GM15510 (cell line): ENCODE measurements around the gene HS3ST3A1.

Experiments
- POLR2A ChIP-seq: IDR thresholded peaks from 3 replicates; pipeline ENCODE4 v1.6.1; 2011; ENCODE audit warnings: borderline replicate concordance; ENCODE audit not compliant: insufficient read length; ENCODE audit errors: extremely low read depth

Gene HS3ST3A1

DNA sequence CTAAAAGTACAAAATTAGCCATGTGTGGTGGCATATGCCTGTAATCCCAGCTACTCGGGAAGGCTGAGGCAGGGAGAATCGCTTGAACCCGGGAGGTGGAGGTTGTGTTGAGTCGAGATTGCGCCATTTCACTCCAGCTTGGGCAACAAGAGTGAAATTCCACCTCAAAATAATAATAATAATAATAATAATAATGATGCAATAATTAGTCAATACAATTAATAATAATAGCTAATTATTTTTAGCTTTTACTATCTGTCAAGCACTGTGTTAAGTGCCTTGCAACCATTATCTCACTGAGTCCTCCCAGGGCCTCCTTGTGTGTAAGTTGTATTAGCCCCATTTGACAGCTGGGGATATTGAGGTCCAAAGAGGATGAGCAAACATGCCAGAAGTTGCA lies 14.3 kb upstream of the HS3ST3A1 start:
- TF ChIP-seq POLR2A: no peak

- no peak for TF ChIP-seq POLR2A
These were observed 8.2 kb upstream of the HS3ST3A1 start for GRCh38 chr17:13609941-13610340.

DNA sequence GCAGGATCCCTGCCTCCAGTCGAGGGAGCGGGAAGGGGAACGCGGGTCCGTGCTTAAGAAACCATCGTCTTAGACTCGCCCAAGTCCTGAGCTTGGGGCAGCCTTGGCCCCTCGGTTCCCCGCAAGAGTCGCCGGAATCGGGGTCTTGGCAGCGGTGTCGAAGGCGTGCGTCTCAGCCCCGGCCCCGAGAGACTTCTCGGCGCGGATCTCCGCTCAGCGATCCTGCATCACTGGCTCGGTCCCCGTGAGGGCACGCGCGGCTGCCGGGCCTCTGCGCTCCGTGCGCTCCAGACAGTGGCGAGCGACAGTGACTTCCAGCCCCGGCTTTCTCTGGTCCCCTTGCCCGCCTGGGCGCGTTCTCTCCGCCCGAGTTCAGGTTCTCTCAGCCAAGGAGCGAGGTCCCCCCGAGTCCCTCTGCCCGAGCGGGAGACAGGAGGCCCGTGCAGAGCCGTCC lies 380 bp downstream of the HS3ST3A1 start:
- TF ChIP-seq POLR2A: no peak

- no peak for TF ChIP-seq POLR2A
These were observed 1.0 kb downstream of the HS3ST3A1 start for GRCh38 chr17:13600475-13601321.

DNA sequence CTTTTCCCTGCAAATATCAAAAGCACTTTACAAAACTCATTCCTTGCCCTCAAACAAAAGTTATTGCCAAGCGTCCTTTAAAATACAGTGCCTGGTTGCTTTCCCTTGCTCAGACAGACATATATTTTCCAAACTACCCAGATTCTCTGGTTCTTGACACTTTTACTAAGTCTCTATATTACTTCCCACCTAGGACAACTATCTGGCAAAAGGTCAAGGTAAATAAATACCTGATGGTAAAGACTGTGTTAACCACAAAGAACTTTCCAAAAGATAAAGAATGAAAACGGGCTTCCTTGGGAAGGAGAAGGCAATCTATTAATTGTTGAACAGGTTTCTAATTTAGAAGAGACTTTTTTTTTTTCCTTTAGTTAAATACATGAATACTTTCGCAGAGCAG lies 1.9 kb downstream of the HS3ST3A1 start:
- no peak for TF ChIP-seq POLR2A

GRCh38 chr17:13599168-13599577 lies 2.6 kb downstream of the HS3ST3A1 start:
- TF ChIP-seq POLR2A: no peak

DNA sequence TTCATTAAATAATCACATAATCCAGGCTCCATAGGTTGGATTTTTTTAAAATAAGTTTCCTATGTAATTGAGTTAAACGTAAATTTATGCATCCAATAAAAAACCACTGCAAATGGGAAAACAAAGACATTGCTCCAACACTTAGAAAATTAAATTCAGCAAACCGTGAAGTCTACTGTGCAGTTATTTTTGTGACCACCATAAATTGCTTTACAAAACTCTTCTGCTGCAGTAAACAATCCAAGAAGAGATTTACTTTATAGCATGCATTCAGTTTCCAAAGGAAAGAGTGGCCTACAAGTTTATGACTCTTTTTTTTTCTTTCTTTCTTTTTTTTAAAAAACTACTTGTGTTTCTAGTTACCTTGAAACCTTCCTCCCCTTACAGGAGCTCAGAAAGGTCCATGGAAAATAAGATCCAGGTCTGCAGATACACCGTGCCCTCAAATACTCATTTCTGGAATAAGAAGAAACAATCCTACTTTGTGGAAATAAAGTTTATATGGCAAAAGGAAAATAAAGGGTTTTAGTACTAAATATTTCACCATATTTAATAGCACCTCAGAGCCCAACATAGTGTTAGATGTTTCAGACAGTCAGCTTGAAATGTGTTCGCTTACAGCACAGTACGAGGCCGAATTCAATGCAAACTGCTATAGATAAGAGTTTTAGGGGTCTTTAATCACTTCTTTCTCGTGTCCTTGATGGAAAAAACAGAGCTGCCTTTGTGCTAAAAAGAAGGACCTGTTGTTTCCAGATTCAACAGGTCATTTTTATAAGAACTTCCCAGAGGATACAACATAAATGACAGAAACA lies 3.2 kb downstream of the HS3ST3A1 start:
- no peak for TF ChIP-seq POLR2A

DNA sequence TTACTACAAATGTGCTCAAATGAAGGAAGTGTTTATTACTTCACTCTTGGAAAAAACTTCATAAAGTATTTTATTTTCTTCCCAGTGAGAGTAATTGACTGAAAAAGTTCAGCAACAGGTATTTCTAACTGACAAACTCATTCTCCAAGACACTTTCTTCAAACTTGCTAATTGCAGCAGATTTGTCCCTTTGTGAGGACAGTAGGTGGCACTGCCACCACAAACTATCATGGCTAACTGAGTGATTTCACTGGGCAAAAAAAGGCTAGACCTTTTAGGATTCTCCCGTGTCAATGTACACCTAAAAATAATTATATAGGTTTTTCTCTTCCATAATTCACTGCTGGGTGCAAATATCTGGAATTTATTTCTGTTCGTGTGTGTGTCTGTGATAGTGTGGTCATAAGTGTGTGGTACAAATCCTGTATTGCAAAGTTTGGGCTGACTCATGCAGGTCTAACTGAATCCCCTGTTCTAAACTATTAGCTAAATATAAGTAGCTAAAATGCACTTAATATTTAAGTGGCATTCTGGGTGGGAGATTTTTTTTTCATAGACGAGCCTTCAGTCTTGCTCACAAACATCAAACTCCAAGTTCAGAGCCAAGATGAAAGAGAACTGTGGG lies 3.9 kb downstream of the HS3ST3A1 start:
- TF ChIP-seq POLR2A: no peak

DNA sequence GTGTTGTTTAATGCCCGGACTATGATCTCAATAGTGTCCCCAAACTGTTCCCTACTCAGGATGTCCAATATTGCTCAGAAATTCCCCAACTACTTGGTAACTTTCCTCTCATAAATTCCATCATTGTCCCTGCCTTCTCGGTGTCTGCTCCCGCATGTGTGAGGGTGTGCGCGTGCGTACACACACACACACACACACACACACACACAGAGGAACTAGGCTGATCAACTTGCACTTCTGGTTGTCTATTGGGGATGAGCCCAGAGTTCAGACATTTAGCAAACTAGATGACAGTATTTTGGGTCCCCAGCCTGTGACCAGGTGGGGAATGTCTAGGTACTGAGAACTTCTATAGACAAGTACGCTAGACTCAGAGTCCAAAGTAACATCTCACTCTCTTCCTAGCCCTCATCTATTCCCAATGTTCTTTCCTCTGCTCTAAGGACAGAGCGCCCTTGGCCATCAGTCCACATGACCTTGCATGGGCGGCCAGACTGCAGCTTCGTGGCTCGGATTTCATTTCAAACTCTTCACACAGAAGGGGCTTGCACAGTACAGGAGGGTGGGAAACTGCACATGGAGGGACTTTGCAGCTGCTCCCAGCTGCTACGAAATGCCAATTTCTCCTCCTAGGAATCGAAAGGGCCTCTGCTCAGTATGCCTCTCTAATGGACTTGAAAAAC lies 5.3 kb downstream of the HS3ST3A1 start:
- TF ChIP-seq POLR2A: no peak

DNA sequence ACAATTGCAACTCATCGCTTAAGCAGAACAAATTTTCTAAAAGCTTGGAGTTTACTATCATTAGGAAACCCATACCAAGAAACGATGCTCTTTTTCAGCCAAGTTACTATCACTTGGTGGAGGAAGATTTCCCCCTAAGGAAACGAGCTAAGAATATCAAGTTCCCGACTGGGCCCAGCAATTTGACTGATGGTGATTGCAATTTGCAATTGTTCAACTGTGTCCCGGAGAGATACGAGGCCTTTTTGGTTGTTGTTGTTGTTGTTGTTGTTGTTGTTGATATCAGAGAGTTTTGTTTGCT lies 6.2 kb downstream of the HS3ST3A1 start:
- no peak for TF ChIP-seq POLR2A

DNA sequence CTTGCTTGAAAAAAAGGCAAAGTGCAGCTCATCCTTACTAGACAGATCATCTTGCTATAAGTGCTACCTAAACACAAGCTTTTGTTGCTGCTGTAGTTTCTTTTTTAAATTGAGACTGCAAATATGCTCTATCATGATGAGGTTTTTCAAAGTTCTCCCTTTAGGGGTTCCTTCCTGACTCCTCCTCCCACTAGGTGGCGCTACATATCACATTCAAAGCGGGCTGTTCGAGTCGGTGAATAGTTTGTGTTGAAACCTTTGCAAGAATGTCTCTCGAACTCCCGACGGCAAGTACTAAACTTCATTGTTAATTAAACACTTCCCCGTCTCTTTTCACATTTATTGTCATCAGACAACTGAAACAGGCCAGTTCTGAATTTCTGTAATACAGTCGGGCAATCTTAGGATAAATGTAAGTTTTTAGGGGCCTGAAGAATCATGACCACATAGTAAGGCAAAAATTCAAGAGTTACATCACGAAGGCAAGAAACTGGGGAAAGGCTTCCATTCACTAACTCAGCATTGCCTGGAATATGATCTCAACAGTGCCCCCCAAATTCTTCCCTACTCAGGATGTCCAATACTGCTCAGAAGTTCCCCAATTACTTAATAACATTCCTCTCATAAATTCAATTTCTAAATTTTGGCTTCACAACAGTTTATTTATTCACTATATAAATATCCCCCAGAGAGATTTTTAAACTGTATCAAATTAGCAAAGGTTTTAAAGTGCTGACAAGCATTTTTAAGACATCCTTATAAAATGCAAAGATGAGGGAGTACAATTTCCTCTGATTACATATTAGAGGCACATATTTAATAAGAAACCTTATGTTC lies 6.7 kb downstream of the HS3ST3A1 start:
- no peak for TF ChIP-seq POLR2A

- no peak for TF ChIP-seq POLR2A
These were observed 7.4 kb downstream of the HS3ST3A1 start for GRCh38 chr17:13594310-13594709.

- TF ChIP-seq POLR2A: no peak
These were observed 8.0 kb downstream of the HS3ST3A1 start for GRCh38 chr17:13593757-13594156.
